Adrenal gland (tissue), 5 donors: Measurements from ENCODE around the gene MFAP3L.

Experiments used
- POLR2A ChIP-seq, 2 donors: fragments of 450-650 bp; IDR thresholded peaks; one replicate each; pipeline ENCODE4 v1.6.1; 2017; ENCODE audit warnings: antibody characterized with exemption in 2 of 2, mild to moderate bottlenecking in 2 of 2, moderate library complexity in 1 of 2
- TF ChIP-seq, protein P1 (sequence below), 6 experiments: fragments of 450-650 bp in 4 of 6; fragments of 200-600 bp in 2 of 6; sonication (generic) in 1 of 6; IDR thresholded peaks; 1 replicate in 5 of 6; 2 replicates in 1 of 6; pipeline versions ENCODE4 v1.5.1 to v1.8.0; 2016 to 2021; ENCODE audit warnings: antibody characterized with exemption in 6 of 6, mild to moderate bottlenecking in 2 of 6, moderate library complexity in 1 of 6
- donor health status: DM: no; HTN: no; CAD: no.

DNA sequence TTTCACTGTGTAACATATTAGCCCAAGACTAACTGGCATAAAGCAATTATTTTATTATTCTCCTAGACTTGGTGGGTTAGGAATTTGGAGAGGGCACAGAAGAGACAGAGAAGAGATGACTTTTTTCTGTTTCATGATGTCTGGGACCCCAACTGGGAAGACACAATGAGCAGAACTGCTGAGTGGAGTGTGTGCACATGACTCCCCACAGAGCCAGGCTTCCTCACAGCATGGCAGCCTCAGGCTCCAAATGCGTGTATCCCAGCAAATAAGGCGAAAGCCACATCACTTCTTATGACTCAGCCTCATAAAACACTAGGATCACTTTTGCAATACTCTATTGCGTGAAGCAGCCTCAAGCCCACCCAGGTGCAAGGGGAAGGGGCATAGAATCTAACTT is 68.4 kb downstream of the MFAP3L start:
- TF ChIP-seq, protein P1, sequence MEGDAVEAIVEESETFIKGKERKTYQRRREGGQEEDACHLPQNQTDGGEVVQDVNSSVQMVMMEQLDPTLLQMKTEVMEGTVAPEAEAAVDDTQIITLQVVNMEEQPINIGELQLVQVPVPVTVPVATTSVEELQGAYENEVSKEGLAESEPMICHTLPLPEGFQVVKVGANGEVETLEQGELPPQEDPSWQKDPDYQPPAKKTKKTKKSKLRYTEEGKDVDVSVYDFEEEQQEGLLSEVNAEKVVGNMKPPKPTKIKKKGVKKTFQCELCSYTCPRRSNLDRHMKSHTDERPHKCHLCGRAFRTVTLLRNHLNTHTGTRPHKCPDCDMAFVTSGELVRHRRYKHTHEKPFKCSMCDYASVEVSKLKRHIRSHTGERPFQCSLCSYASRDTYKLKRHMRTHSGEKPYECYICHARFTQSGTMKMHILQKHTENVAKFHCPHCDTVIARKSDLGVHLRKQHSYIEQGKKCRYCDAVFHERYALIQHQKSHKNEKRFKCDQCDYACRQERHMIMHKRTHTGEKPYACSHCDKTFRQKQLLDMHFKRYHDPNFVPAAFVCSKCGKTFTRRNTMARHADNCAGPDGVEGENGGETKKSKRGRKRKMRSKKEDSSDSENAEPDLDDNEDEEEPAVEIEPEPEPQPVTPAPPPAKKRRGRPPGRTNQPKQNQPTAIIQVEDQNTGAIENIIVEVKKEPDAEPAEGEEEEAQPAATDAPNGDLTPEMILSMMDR (IDR thresholded peaks at IDR 0.05) = no peak
- no peak for TF ChIP-seq POLR2A (IDR thresholded peaks at IDR 0.05)
